ENCODE results near the gene IL1B.
"Not testable (repeated sequence)": the region's sequence is repeated elsewhere in the genome, so short reads cannot be mapped to it uniquely, and the experiment has no call there.

The IL1B gene

GRCh38 chr2:112836695-112837117, at the start of gene IL1B:
Gene IL1B (minus strand): TSS chr2:112836779. CDS start chr2:112836229, 550 bp downstream.
- peak; percentile 36 for DNase-seq (ENCODE audit: low read depth)

- no peak for DNase-seq (ENCODE audit: low read depth)
Measured at GRCh38 chr2:112886291-112886690, 49.7 kb upstream of the IL1B start.

DNA sequence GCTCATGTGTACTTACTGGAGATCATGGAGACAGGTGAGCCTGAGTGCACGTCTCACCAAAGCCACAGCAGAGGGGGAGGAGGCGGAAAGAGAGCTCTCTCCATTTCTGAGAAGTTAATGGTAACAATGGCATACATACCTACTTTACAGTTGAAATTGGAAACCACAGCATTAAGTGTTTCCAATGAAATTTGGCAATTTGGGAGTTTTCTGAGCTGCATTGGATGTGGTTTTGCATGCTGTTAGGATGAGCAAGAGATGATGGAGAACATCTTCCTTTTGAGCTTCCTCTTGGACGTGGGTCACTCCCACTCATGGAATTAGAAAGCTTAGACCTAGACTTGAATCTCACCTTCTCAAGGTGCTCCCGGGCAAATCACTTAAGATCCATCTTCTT, 48.9 kb upstream of the IL1B start:
- no peak for DNase-seq (ENCODE audit: low read depth)

GRCh38 chr2:112884869-112885505, 48.4 kb upstream of the IL1B start:
- no peak for DNase-seq (ENCODE audit: low read depth)

GRCh38 chr2:112883669-112884068, 47.1 kb upstream of the IL1B start:
- no peak for DNase-seq (ENCODE audit: low read depth)

DNA sequence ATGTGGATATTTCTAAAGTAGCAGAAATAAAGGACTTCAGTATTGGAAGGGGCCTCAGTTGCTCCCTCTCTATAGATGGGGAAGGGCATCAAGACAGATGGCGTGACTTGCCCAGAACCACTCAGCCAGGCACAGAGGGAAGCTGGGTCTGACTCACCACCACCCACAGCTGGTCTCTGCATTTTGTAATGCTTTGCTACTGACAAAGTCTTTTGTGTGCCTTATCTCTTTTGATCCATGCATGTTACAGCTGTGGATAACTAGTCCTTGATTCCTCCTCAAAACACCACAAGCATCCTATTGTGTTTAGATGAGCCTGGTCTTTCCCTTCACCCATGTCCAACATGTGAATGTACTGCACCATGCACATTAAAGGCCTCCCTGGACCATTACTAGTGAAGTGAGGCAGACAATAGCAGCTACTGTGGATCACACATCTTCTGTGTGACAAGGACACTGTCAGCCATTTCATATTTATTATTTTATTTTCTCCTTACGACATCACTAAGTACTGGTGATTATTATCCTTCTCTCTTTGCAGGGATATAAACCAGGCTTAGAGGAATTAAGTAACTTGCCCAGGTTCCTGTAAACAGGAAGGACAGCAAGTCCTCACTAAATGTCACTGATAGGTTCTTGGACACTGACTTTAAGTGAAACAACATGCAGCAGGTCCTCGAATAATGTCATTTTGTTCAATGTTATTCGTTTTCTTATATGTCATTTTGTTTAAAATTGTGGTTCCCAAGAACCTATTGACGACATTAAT, 44.8 kb upstream of the IL1B start:
- DNase-seq (ENCODE audit: low read depth), result peak; percentile 18

- no peak for DNase-seq (ENCODE audit: low read depth)
Measured at GRCh38 chr2:112880696-112881095, 44.1 kb upstream of the IL1B start.

- peak; percentile 25 for DNase-seq (ENCODE audit: low read depth)
Measured at GRCh38 chr2:112880091-112880531, 43.5 kb upstream of the IL1B start.

GRCh38 chr2:112879491-112880041, 43.0 kb upstream of the IL1B start:
- DNase-seq (ENCODE audit: low read depth), result no peak

GRCh38 chr2:112877423-112877822, 40.8 kb upstream of the IL1B start:
- no peak for DNase-seq (ENCODE audit: low read depth)

GRCh38 chr2:112876971-112877361, 40.4 kb upstream of the IL1B start:
- DNase-seq (ENCODE audit: low read depth), result no peak

DNA sequence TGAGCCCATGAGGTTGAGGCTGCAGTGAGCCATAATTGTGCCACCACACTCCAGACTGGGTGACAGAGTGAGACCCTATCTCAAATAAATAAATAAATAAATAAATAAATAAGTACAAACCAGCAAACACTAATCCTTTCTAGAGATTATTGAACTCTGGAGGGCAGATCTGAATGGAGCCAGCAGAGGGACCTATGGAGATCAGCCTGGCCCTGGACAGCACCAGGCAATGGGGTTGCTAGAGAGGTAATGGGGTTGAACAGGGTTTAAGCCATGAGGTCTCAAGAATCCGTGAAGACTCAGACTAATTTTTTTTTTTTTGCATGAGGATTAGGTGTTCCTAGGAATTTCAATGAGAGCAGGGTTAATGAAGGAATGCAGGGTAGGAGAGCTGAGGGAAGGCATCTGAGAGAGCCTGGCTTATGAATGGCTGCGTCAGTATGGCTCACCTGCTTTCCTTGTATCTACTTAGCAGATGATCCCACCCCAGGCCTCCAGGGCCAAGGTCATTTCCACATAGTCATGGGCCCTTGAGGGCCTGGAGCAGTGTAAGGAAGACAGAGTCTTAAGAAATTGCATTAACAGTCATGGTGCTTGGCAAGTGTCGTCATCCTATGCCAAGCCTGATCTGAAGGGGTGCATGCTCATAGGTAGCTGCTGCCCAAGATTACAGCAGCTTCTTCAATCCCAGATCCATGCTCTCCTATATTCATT, 39.8 kb upstream of the IL1B start:
- no peak for DNase-seq (ENCODE audit: low read depth)

DNA sequence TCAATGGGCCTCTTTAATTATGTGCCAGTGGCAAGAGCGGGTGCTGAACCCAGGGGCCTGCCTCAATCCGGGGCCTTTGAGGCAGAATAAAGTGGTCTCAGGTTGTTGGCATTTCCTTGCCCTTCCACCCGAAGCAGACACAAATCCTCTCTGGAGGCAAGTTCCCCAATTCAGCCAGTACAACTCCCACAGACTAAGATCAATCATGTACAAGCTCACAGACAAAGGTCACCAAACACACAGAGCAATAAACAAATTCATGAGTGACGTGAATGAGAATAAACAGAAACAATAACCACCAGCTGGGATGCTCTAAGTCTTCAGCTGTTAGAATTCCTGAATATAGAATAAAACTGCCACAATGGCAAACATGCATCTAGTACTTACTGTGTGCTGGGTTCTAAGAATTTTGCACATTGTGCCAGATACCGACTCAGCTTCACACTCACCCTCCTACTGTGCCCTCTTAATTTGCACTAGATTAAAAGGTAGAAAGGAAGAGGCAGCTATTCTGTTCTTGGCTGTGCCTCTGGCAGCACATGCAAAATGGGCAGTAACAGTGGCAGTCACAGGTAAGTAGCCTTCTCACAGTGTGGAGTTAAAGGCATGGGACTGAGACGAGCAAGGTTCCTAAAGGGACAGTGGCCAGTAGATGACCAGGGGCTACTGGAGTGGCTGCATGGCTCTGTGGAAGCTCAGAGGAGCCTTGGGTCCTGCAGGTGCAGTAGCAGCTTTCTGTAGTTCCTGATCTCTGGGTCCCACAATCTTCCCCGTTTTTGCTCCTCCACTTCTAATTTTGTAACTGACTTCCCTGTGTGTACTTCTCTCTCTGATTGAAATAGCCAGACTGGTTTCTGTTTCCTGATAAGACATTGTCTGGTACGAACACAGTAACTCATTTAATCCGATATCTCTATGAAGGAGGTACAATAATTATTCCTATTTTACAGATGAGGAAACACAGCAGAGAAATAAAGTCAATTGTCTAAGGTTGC, 34.6 kb upstream of the IL1B start:
- DNase-seq (ENCODE audit: low read depth), result no peak

DNA sequence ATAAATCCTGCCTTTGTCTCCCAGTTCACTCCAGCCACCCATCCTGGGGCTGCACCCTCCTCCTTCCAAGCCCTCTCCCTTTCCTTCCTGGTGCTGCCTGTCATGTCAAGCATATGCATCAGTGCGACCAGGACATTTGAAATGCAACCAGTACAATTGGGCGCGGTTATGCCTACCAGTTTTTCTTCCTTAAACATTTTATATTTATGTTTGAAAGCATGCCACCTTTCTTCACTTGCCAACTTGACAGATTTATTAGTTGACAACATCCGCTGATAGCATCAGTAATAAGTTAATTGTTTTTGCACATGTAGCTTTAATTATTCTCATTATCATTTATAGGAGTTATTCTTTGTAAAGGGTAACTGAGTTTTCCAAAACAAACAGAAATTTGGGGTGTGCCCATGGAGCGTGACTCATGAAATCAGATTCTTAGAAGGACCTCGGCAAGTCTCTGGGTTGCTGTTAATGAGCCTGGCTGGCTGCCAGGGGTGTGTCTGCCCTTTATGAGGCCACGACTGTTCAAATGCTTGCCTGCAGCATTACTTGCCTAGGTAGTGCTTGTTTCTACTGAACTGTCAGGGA, 32.8 kb upstream of the IL1B start:
- peak; percentile 71 for DNase-seq (ENCODE audit: low read depth)

DNA sequence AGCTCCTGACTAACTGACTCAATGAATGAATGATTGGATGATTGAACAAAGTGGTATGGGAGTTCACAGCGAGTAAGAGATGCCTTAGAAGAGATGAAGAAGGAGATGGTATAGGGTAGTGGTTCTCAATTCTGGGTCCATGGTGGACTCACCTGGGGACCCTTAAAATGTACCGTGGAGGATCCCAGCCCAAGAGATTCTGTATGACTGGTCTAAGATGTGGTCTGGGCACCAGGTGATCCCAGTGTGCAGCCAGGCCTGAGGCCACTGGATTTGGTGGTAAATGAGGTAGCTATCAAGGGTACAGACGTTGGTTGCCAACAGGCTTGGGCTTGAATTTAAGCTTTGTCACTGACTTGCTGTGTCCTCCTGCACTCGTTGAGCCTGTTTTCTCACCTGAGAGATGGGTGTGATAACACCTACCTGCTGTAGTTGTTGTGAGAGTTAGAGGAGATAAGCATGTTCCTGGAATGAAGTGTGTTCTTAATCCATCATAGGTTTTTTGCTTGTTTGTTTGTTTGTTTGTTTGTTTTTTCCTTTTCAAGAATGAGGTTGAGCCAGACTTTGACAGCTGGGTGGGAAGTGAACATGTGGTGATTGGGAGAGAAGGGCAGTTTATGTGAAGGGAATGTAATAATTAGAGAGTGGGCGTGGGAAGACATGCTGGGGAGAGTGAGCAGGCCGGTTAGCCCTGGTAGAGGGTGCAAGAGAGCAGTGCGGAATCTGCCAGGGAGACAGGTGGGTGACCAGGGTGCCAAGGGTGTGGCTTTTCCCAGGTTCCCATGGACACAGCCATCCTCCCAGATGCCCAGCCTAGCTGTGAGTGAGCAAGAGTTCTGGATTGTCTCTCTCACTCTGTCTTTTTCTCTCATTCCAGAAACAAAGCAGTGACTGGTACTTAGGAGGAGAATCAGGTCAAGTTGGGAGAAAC, 31.4 kb upstream of the IL1B start:
- no peak for DNase-seq (ENCODE audit: low read depth)

DNA sequence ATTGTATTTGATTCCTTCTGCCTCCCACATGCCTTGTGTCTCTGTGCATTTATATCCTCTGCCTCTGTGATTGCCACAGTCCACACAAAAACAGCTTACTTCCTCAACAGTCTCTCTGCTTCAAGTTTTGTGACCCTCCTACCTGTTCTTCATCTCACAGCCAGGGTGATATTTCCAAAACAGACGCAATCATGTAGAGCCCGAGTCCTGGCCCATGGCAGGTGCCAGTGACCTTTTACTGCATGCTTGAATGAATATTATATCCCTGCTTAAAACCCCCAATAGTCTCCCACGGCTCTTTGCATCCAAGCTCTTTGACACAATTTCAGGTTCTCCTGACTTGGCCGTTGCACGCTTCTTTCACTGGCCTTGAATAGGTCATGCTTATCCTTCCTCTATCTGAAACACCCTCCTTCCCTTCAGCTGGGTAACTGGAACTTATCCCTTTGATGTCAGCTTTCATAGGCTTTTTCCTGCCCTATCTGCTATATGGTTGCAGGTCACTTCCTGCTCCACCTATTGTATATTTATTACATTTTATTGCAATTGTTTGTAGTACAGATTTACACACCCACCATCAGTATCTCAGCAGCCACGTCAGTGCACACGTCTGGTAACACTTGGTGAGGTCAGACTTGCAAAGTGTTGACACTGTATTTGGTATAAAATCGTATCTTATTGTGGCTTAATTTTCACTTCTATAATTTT, 29.7 kb upstream of the IL1B start:
- no peak for DNase-seq (ENCODE audit: low read depth)

- no peak for DNase-seq (ENCODE audit: low read depth)
Measured at GRCh38 chr2:112864072-112864471, 27.5 kb upstream of the IL1B start.

DNA sequence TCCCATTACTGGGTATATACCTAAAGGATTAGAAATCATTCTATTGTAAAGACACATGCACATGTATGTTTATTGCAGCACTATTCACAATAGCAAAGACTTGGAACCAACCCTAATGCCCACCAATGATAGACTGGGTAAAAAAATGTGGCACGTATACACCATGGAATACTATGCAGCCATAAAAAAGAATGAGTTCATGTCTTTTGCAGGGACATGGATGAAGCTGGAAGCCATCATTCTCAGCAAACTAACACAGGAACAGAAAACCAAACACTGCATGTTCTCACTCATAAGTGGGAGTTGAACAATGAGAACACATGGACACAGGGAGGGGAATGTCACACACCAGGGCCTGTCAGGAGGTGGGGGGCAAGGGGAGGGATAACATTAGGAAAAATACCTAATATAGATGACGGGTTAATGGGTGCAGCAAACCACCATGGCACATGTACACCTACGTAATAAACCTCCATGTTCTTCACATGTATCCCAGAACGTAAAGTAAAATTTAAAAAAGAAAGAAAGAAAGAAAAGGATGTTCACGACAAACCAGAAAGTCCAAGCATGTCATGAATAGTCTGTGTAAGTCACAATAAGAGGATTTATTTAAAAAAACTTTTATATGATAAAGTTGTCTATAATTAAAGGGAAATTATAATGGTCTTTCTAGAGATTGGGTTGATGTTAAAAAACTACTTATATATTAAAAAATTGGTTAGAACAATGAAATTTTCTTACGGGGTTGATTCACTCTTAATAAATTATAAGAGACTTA, 23.0 kb upstream of the IL1B start:
- DNase-seq (ENCODE audit: low read depth), result not testable (repeated sequence)
